ENCODE measurements around the gene IL5. TPM values are rescaled to one million over a fixed set of nuclear protein-coding genes. Genes with fewer than 3 reads are reported as not detected.
"Not testable (repeated sequence)": the region's sequence is repeated elsewhere in the genome, so short reads cannot be mapped to it uniquely, and the experiment has no call there.

IL5 gene
- total RNA-seq, 2 donors from 2014 or later: not detected

DNA sequence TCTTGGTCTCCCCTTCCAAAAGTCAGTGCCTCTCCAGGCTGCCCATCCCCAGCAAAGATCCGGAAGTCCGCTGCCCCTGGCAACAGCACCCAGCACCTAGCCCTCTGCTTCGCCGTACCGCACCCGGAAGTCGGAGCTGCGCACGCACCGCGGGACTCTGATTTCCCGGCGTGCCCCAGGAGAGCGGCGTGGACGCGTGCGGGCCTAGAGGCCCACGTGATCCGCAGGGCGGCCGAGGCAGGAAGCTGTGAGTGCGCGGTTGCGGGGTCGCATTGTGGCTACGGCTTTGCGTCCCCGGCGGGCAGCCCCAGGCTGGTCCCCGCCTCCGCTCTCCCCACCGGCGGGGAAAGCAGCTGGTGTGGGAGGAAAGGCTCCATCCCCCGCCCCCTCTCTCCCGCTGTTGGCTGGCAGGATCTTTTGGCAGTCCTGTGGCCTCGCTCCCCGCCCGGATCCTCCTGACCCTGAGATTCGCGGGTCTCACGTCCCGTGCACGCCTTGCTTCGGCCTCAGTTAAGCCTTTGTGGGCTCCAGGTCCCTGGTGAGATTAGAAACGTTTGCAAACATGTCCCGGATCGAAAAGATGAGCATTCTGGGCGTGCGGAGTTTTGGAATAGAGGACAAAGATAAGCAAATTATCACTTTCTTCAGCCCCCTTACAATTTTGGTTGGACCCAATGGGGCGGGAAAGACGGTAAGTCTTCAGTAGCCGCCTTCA lies 13.6 kb upstream of the IL5 start, which contains the start of gene RAD50:
Gene RAD50 (plus strand): TSS at position 215 of the 715 bp plus-strand sequence. CDS start 348 bp downstream, at position 563.
- peak; percentile 93 for DNase-seq
- peak within 1 kb of the TSS; percentile 74 to 80 for H3K9ac ChIP-seq (ENCODE audit: low read depth in 2 of 2, low read length in 2 of 2)
- TF ChIP-seq, protein P1, sequence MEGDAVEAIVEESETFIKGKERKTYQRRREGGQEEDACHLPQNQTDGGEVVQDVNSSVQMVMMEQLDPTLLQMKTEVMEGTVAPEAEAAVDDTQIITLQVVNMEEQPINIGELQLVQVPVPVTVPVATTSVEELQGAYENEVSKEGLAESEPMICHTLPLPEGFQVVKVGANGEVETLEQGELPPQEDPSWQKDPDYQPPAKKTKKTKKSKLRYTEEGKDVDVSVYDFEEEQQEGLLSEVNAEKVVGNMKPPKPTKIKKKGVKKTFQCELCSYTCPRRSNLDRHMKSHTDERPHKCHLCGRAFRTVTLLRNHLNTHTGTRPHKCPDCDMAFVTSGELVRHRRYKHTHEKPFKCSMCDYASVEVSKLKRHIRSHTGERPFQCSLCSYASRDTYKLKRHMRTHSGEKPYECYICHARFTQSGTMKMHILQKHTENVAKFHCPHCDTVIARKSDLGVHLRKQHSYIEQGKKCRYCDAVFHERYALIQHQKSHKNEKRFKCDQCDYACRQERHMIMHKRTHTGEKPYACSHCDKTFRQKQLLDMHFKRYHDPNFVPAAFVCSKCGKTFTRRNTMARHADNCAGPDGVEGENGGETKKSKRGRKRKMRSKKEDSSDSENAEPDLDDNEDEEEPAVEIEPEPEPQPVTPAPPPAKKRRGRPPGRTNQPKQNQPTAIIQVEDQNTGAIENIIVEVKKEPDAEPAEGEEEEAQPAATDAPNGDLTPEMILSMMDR (IDR thresholded peaks at IDR 0.05): no peak
- H3K4me3 ChIP-seq: peak within 1 kb of the TSS; percentile 69
- H3K36me3 ChIP-seq: no peaks in the 10 kb centered on the region
- intact Hi-C loops (cut with DNase I): no loop called here
- no peaks in the 10 kb centered on the region for H3K9me3 ChIP-seq
- no peaks in the 10 kb centered on the region for H3K27me3 ChIP-seq
- H3K4me1 ChIP-seq: no peaks in the 10 kb centered on the region
- peak within 1 kb of the TSS; percentile 78 for H3K27ac ChIP-seq

DNA sequence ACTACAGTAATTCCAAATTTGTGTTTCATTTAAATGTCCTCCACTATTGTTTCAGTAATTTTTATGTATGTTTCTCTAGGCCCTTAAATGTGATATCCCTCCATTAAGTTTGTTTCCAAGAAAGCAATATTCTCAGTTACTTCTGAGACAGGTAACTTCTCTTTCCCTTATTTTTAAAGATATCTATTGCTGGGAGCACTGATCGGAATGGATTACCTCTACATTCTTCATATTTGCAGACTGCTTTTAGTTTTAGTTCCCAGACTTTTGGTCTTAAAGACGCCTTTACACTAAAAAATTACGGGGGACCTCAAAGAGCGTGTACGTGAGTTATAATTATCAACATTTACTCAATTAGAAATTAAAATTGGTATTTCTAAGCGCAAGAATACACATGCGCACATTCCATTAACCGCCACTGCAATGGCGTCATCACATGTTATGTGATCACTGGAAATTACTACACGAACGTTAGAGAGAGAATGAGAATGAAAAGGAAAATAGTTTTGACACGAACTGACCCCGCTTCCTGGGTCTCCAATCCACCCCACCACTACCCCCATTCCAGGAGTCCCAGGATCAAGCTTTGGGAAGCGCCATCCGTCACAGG lies 12.9 kb upstream of the IL5 start:
- Histone ChIP-seq H3K4me1 (no peaks in the 10 kb centered on the region), H3K9ac (ENCODE audit: low read depth in 2 of 2, low read length in 2 of 2) (peak overlapping the region; percentile 74 to 80), H3K4me3 (peak overlapping the region; percentile 69), H3K27me3 (no peaks in the 10 kb centered on the region), H3K9me3 (no peaks in the 10 kb centered on the region), H3K36me3 (no peaks in the 10 kb centered on the region), H3K27ac (peak overlapping the region; percentile 78)
- intact Hi-C loops (cut with DNase I): no loop called here
- DNase-seq: no peak
- TF ChIP-seq, protein P1 (IDR thresholded peaks at IDR 0.05): no peak

DNA sequence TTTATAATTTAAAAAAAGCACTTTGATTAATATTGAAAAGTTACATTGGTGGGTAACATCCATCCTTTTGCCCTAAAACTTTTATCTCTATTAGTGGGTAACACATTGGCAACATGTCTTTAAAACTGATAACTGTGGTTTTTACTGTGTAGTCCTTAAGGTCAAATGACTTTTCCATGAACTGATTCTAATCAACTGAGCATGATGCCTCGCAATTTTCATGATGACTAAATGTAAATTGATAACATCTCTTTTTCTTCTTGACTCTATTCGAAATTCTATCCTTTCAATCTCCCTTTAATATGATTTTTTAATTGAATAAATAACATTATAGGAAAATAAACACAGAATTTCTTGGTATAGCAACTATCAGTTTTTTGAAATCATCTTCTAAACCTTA lies 6.3 kb upstream of the IL5 start:
- intact Hi-C loops (cut with DNase I): no loop called here
- Histone ChIP-seq H3K4me1 (no peaks in the 10 kb centered on the region), H3K4me3 (no peak overlapping the region), H3K9me3 (no peaks in the 10 kb centered on the region), H3K27me3 (no peaks in the 10 kb centered on the region), H3K36me3 (no peaks in the 10 kb centered on the region), H3K27ac (no peak overlapping the region), H3K9ac (ENCODE audit: low read depth in 2 of 2, low read length in 2 of 2) (no peak overlapping the region)
- TF ChIP-seq, protein P1 (IDR thresholded peaks at IDR 0.05): no peak
- no peak for DNase-seq

DNA sequence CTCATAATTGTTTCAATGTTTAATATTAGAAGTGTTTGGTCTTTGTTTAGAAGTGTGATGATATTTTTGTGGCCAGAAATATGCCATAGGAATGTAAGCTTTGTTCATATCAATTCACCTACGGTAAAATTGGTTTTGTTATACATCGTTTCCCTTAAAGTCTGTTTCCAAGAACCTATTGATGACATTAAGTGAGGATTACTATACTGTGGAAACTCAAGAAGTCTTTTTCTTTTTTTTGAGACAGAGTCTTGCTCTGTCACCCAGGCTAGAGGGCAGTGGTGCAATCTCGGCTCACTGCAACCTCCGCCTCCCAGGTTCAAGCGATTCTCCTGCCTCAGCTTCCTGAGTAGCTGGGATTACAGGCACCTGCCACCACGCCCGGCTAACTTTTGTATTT lies 5.5 kb upstream of the IL5 start:
- not testable (repeated sequence) for H3K4me3 ChIP-seq, DNase-seq

DNA sequence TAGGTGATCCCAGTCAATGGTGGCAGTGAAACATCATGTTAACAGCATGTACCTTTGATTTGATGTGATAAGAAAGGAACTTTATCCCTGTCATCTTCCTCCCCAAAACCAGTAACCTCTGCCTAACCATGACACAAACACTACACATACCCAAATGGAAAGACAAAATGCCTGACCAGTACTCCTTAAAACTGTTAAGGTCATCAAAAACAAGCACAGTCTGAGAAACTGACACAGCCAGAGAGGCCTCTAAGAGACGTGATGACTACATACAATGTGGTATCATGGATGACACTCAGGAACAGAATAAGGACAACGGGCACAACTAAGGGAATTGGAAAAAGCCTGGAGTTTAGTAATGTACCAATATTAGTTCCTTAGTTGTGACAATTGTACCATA lies 3.9 kb upstream of the IL5 start:
- Histone ChIP-seq H3K4me3 (no peak overlapping the region), H3K36me3 (no peaks in the 10 kb centered on the region), H3K4me1 (no peaks in the 10 kb centered on the region), H3K9me3 (no peaks in the 10 kb centered on the region), H3K27ac (no peak overlapping the region), H3K27me3 (no peaks in the 10 kb centered on the region), H3K9ac (ENCODE audit: low read depth in 2 of 2, low read length in 2 of 2) (no peak overlapping the region)
- DNase-seq: no peak
- intact Hi-C loops (cut with DNase I): no loop called here
- TF ChIP-seq, protein P1 (IDR thresholded peaks at IDR 0.05): no peak

More for the DNA sequence above, 5.5 kb upstream of the IL5 start:
- H3K36me3 ChIP-seq; H3K4me1 ChIP-seq; H3K9me3 ChIP-seq; H3K9ac ChIP-seq (ENCODE audit: low read depth in 2 of 2, low read length in 2 of 2); H3K27ac ChIP-seq; H3K27me3 ChIP-seq; intact Hi-C loops (cut with DNase I): not testable (repeated sequence)

DNA sequence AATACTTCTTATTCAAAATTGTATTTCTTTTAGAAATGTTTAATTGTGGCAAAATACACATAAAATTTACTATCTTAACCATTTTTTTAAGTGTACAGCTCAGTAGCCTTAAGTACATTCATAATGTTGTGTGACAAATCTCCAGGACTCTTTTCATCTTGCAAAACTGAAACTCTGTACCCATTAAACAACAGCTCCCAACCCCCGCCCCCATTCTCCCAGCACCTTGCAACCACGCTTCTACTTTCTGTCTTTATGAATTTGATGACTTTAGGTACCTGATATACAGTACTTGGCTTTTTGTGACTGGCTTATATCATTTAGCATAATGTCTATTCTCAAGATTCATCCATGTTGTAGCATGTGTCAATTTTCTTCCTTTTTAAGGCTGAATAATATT lies 2.8 kb upstream of the IL5 start:
- no peak for DNase-seq
- H3K27me3 ChIP-seq: no peaks in the 10 kb centered on the region
- no peak overlapping the region for H3K4me3 ChIP-seq
- no peak overlapping the region for H3K9ac ChIP-seq (ENCODE audit: low read depth in 2 of 2, low read length in 2 of 2)
- no peak overlapping the region for H3K27ac ChIP-seq
- no peaks in the 10 kb centered on the region for H3K9me3 ChIP-seq
- no peaks in the 10 kb centered on the region for H3K4me1 ChIP-seq
- TF ChIP-seq, protein P1 (IDR thresholded peaks at IDR 0.05): no peak
- intact Hi-C loops (cut with DNase I): no loop called here
- no peaks in the 10 kb centered on the region for H3K36me3 ChIP-seq
